Endothelial cell of umbilical vein (primary cell): ENCODE data around the gene PLA2G2A. TPM values are rescaled to one million over a fixed set of nuclear protein-coding genes. Genes with fewer than 3 reads are reported as not detected.

Experiments
- BruUV-seq: library from RNA; stranded (reverse); fragments of 400-500 nt; replicated peaks from 2 replicates; lab custom pipeline; 2021; lab: Mats Ljungman, UMichigan
- CTCF ChIA-PET: fragments of 300-600, 350-600 bp; sonication (Branson Sonifier 250); formaldehyde crosslinking; loops from one replicate; lab custom pipeline; 2021; ENCODE audit warnings: antibody characterized with exemption, inconsistent platforms; lab: Charles Lee
- POLR2A ChIA-PET: fragments of 300-600, 350-600 bp; sonication (Branson Sonifier 250); formaldehyde crosslinking; loops from one replicate; lab custom pipeline; 2021; ENCODE audit warnings: antibody characterized with exemption, inconsistent platforms; lab: Charles Lee
- DNase-seq: peaks from one replicate; pipeline ENCODE4 v3.0.0-alpha.2; 2011; ENCODE audit warnings: low read depth, low spot score
- FAIRE-seq: peaks from 2 replicates; lab custom pipeline; 2011; peaks lifted over from hg19 to GRCh38; lab: Jason Lieb, UNC
- H2AFZ ChIP-seq: 2 replicates; pipeline ENCODE4 v1.6.0; 2012; ENCODE audit warnings: low read depth, low read length, control low read depth, inconsistent platforms
- H3K27ac ChIP-seq: 2 replicates; pipeline ENCODE4 v1.5.1; 2011; ENCODE audit warnings: low read depth, mild to moderate bottlenecking, control low read depth, low read length, moderate library complexity; ENCODE audit not compliant: insufficient read depth
- H3K27me3 ChIP-seq, 2 experiments: 2 replicates each; pipeline versions ENCODE4 v1.6.0 to v1.6.1; 2011; ENCODE audit warnings: low read length in 2 of 2, mixed read lengths in 1 of 2; ENCODE audit not compliant: control insufficient read depth in 2 of 2, insufficient read depth in 2 of 2
- H3K36me3 ChIP-seq, 2 experiments: 2 replicates in 1 of 2; 3 replicates in 1 of 2; pipeline ENCODE4 v1.5.1; 2011; ENCODE audit warnings: low read length in 2 of 2, mild to moderate bottlenecking in 1 of 2, moderate library complexity in 1 of 2; ENCODE audit not compliant: control insufficient read depth in 2 of 2, insufficient read depth in 2 of 2; ENCODE audit errors: extremely low read depth in 1 of 2
- H3K4me1 ChIP-seq: 3 replicates; pipeline ENCODE4 v1.5.1; 2011; ENCODE audit warnings: mild to moderate bottlenecking, low read length; ENCODE audit not compliant: control insufficient read depth, insufficient read depth; ENCODE audit errors: extremely low read depth
- H3K4me2 ChIP-seq: 2 replicates; pipeline ENCODE4 v1.6.1; 2011; ENCODE audit warnings: low read length, control low read depth, mixed read lengths; ENCODE audit not compliant: insufficient read depth
- H3K4me3 ChIP-seq, 3 experiments: fragments of 200-600 bp in 1 of 3; sonication (generic), shearing (Covaris generic) in 1 of 3; replicated peaks in 1 of 3; 2 replicates each; pipeline ENCODE4 v1.5.1; 2011 to 2016; ENCODE audit warnings: control low read depth in 3 of 3, low read length in 3 of 3, mild to moderate bottlenecking in 2 of 3, inconsistent platforms in 1 of 3, low read depth in 1 of 3, moderate library complexity in 1 of 3; ENCODE audit not compliant: insufficient read depth in 1 of 3
- H3K79me2 ChIP-seq: 2 replicates; pipeline ENCODE4 v1.6.0; 2012; ENCODE audit warnings: low read length, inconsistent platforms; ENCODE audit not compliant: control insufficient read depth, insufficient read depth
- H3K9ac ChIP-seq: replicated peaks from 2 replicates; pipeline ENCODE3; 2011; ENCODE audit warnings: low read length, control low read depth; ENCODE audit not compliant: insufficient read depth; ENCODE audit errors: extremely low read depth
- H3K9me1 ChIP-seq: replicated peaks from 3 replicates; pipeline ENCODE4 v1.6.0; 2011; ENCODE audit warnings: mild to moderate bottlenecking, low read length; ENCODE audit not compliant: control insufficient read depth, insufficient read depth; ENCODE audit errors: extremely low read depth
- H3K9me3 ChIP-seq: replicated peaks from 2 replicates; pipeline ENCODE4 v1.5.1; 2012; ENCODE audit warnings: low read length, inconsistent platforms; ENCODE audit not compliant: control insufficient read depth, insufficient read depth
- H4K20me1 ChIP-seq: replicated peaks from 2 replicates; pipeline ENCODE3; 2011; ENCODE audit warnings: mild to moderate bottlenecking, low read length; ENCODE audit not compliant: control insufficient read depth, insufficient read depth; ENCODE audit errors: extremely low read depth
- EZH2 ChIP-seq: IDR thresholded peaks from 2 replicates; pipeline ENCODE4 v1.6.1; 2012; ENCODE audit warnings: borderline replicate concordance, low read depth, mild to moderate bottlenecking, moderate library complexity, low read length, inconsistent platforms; ENCODE audit not compliant: severe bottlenecking
- FOS ChIP-seq: IDR thresholded peaks from 2 replicates; pipeline ENCODE4 v1.6.1; 2011; ENCODE audit warnings: mild to moderate bottlenecking, low read length, moderate library complexity, borderline replicate concordance; ENCODE audit not compliant: insufficient read depth
- GATA2 ChIP-seq: IDR thresholded peaks from 2 replicates; pipeline ENCODE4 v1.7.0; 2011; ENCODE audit warnings: low read depth, mild to moderate bottlenecking, moderate library complexity, mixed read lengths, low read length; ENCODE audit not compliant: insufficient read length, insufficient read depth
- JUN ChIP-seq: IDR thresholded peaks from 2 replicates; pipeline ENCODE4 v1.6.1; 2011; ENCODE audit warnings: borderline replicate concordance, low read depth; ENCODE audit not compliant: insufficient read length, insufficient read depth
- MYC ChIP-seq: IDR thresholded peaks from one replicate; pipeline ENCODE4 v1.6.1; 2011; ENCODE audit warnings: mild to moderate bottlenecking, low read depth, low read length
- POLR2A ChIP-seq: IDR thresholded peaks from 2 replicates; pipeline ENCODE4 v1.6.1; 2012; ENCODE audit warnings: low read depth, mild to moderate bottlenecking, control low read depth, low read length
- POLR2AphosphoS5 ChIP-seq: IDR thresholded peaks from 2 replicates; pipeline ENCODE4 v1.6.1; 2012; ENCODE audit warnings: low read depth, mild to moderate bottlenecking, control low read depth, low read length, moderate library complexity; ENCODE audit not compliant: insufficient read depth
- dilution Hi-C: fragments of 300-500 bp; cut with MboI; formaldehyde crosslinking; loops from one replicate; pipeline ENCODE4 v1.15.0; 2019; ENCODE audit warnings: low sequenced_read_pairs; ENCODE audit not compliant: extremely low pct_ligation_motif_present
- intact Hi-C: fragments of 100-400 bp; cut with micrococcal nuclease; formaldehyde crosslinking; loops from one replicate; pipeline ENCODE4 v1.10.0; 2022
- polyA plus RNA-seq, 4 experiments: library from polyadenylated mRNA; depleted of rRNA in 3 of 4; stranded (reverse) in 3 of 4; unstranded in 1 of 4; fragments of >200 nt; gene quantifications; 2 replicates each; pipeline versions ENCODE4 v1.2.1 to v1.2.3, GENCODE V29; 2011 to 2012; ENCODE audit warnings: missing spikeins in 1 of 4
- total RNA-seq: library from RNA; stranded (reverse); gene quantifications from 2 replicates; pipeline ENCODE4 v1.2.3, GENCODE V29; 2021
- TF ChIP-seq, protein P1 (sequence below): IDR thresholded peaks from 2 replicates; pipeline ENCODE4 v1.6.1; 2011; ENCODE audit not compliant: insufficient read depth, insufficient read length
- TF ChIP-seq, protein P2 (sequence below), 2 donors: IDR thresholded peaks; 1 replicate in 1 of 2; 2 replicates in 1 of 2; pipeline ENCODE4 v1.5.1; 2011; ENCODE audit warnings: low read length in 2 of 2, mild to moderate bottlenecking in 2 of 2, moderate library complexity in 2 of 2, control low read depth in 1 of 2, inconsistent platforms in 1 of 2, low read depth in 1 of 2; ENCODE audit not compliant: insufficient read depth in 1 of 2; ENCODE audit errors: extremely low read depth in 1 of 2

PLA2G2A gene
- total and polyA plus RNA-seq, 2 donors (not counting 3 experiments of a cell fraction or from before 2014, with no cell fraction given) = not detected

DNA sequence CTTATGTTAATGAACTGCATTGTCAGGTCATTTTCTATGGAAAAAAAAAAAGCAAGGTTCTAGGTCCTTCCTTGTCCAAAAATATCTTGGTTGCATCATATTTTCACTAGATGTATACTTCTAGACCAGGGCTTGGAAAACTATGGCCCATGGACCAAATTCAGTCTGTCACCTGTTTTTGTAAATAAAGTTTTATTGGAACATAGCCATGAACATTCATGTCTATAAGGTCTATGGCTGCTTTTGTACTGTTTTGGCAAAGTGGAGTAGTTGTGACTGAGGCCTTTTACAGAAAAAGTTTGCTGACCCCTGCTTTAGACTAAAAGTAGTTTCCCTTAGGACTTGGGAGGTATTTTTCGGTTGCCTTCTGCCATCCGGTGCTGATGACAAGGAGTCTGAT, 36.8 kb downstream of the PLA2G2A start:
- POLR2A ChIA-PET = no interaction called here
- DNase-seq (no peak), FAIRE-seq (no peak)
- no peak overlapping the region for H2AFZ ChIP-seq
- CTCF ChIA-PET = no interaction called here
- intact Hi-C loops = no loop called here
- H3K4me1 ChIP-seq = no peaks in the 10 kb centered on the region
- H3K9me3 ChIP-seq = no peaks in the 10 kb centered on the region
- no peaks in the 10 kb centered on the region for H3K79me2 ChIP-seq
- BruUV-seq = no TSS peak
- no peak overlapping the region for H3K4me3 ChIP-seq
- TF ChIP-seq FOS (no peak), EZH2 (no peak), MYC (no peak), POLR2A (no peak), JUN (no peak), POLR2AphosphoS5 (no peak), GATA2 (no peak)
- TF ChIP-seq, protein P1, sequence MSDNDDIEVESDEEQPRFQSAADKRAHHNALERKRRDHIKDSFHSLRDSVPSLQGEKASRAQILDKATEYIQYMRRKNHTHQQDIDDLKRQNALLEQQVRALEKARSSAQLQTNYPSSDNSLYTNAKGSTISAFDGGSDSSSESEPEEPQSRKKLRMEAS = no peak
- TF ChIP-seq, protein P2, sequence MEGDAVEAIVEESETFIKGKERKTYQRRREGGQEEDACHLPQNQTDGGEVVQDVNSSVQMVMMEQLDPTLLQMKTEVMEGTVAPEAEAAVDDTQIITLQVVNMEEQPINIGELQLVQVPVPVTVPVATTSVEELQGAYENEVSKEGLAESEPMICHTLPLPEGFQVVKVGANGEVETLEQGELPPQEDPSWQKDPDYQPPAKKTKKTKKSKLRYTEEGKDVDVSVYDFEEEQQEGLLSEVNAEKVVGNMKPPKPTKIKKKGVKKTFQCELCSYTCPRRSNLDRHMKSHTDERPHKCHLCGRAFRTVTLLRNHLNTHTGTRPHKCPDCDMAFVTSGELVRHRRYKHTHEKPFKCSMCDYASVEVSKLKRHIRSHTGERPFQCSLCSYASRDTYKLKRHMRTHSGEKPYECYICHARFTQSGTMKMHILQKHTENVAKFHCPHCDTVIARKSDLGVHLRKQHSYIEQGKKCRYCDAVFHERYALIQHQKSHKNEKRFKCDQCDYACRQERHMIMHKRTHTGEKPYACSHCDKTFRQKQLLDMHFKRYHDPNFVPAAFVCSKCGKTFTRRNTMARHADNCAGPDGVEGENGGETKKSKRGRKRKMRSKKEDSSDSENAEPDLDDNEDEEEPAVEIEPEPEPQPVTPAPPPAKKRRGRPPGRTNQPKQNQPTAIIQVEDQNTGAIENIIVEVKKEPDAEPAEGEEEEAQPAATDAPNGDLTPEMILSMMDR (IDR thresholded peaks at IDR 0.05; ENCODE audit: extremely low read depth in 1 of 2, insufficient read depth in 1 of 2, low read depth in 1 of 2, low read length in 2 of 2) = no peak
- no peak overlapping the region for H3K27ac ChIP-seq
- H3K27me3 ChIP-seq = no peaks in the 10 kb centered on the region
- H3K9me1 ChIP-seq = no peaks in the 10 kb centered on the region
- H3K36me3 ChIP-seq = no peaks in the 10 kb centered on the region
- dilution Hi-C loops = no loop called here
- H4K20me1 ChIP-seq = no peaks in the 10 kb centered on the region
- no peak overlapping the region for H3K9ac ChIP-seq
- H3K4me2 ChIP-seq = no peak overlapping the region
